OCI-LY7 (cell line): ENCODE measurements around the gene TNFRSF11A.

Experiments
- EZH2phosphoT487 ChIP-seq: fragments of 200-600 bp; sonication (generic); IDR thresholded peaks from 2 replicates; pipeline ENCODE4 v1.6.1; 2018; ENCODE audit warnings: low read depth, borderline replicate concordance, mild to moderate bottlenecking, mixed run types, antibody characterized with exemption, low read length, moderate library complexity, mixed read lengths
- TF ChIP-seq, protein P1 (sequence below): fragments of 200-600 bp; sonication (generic); conservative IDR thresholded peaks from 2 replicates; pipeline ENCODE4 v1.5.1; 2014; ENCODE audit warnings: mild to moderate bottlenecking, antibody characterized with exemption, low read length, moderate library complexity, mixed read lengths

DNA sequence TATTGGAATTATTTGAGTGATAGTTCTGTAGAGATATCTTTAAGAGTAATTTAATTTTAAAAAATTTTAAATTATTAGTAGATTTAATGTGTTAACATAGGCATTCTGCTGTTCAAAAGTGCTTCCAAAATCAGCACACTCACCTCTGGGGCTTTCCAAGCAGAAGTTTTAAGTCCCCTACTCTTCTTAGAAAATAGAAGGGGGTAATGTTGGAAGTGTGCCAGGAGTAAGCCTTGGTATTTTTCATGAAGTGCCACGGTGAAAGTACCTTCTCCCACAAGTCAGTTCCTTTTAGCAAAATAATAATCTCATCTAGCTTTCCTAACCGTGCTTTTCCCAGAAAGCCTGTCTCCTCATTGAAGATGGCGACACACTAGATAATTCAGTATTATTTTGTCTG lies 3.9 kb upstream of the TNFRSF11A start:
- TF ChIP-seq, protein P1, sequence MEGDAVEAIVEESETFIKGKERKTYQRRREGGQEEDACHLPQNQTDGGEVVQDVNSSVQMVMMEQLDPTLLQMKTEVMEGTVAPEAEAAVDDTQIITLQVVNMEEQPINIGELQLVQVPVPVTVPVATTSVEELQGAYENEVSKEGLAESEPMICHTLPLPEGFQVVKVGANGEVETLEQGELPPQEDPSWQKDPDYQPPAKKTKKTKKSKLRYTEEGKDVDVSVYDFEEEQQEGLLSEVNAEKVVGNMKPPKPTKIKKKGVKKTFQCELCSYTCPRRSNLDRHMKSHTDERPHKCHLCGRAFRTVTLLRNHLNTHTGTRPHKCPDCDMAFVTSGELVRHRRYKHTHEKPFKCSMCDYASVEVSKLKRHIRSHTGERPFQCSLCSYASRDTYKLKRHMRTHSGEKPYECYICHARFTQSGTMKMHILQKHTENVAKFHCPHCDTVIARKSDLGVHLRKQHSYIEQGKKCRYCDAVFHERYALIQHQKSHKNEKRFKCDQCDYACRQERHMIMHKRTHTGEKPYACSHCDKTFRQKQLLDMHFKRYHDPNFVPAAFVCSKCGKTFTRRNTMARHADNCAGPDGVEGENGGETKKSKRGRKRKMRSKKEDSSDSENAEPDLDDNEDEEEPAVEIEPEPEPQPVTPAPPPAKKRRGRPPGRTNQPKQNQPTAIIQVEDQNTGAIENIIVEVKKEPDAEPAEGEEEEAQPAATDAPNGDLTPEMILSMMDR, result no peak
- no peak for TF ChIP-seq EZH2phosphoT487
